CD8-positive, alpha-beta memory T cell (primary cell): Measurements from ENCODE around the gene BLOC1S3. TPM values are rescaled to one million over a fixed set of nuclear protein-coding genes. Genes with fewer than 3 reads are reported as not detected.
A peak's percentile ranks its signal among the peaks of the same experiment; 100 is the strongest.

Experiments used
- CTCF ChIA-PET: fragments of 350-600 bp; sonication (Branson Sonifier 250); formaldehyde crosslinking; loops from one replicate; lab custom pipeline; 2021; ENCODE audit warnings: antibody characterized with exemption; lab: Charles Lee
- POLR2A ChIA-PET: fragments of 350-600 bp; sonication (Branson Sonifier 250); formaldehyde crosslinking; loops from one replicate; lab custom pipeline; 2021; ENCODE audit warnings: antibody characterized with exemption; lab: Charles Lee
- DNase-seq, 5 donors: peaks; one replicate each; pipeline versions ENCODE4 v3.0.0 to v3.0.0-alpha.2; 2020 to 2022; ENCODE audit warnings: mixed read lengths in 1 of 5
- H3K27ac ChIP-seq: one replicate; pipeline ENCODE4 v1.7.0; 2013; ENCODE audit warnings: low read depth, mild to moderate bottlenecking, low read length, moderate library complexity
- H3K27me3 ChIP-seq: 2 replicates; pipeline ENCODE4 v1.7.0; 2013; ENCODE audit warnings: low read length, mild to moderate bottlenecking; ENCODE audit not compliant: insufficient read depth, poor library complexity, severe bottlenecking
- H3K36me3 ChIP-seq: 2 replicates; pipeline ENCODE4 v1.7.0; 2013; ENCODE audit warnings: mild to moderate bottlenecking, low read length, moderate library complexity; ENCODE audit not compliant: insufficient read depth
- H3K4me1 ChIP-seq: 2 replicates; pipeline ENCODE4 v1.7.0; 2013; ENCODE audit warnings: mild to moderate bottlenecking, low read length, moderate library complexity; ENCODE audit not compliant: insufficient read depth
- H3K4me3 ChIP-seq: 2 replicates; pipeline ENCODE4 v1.7.0; 2013; ENCODE audit warnings: mild to moderate bottlenecking, low read length
- H3K9me3 ChIP-seq: 2 replicates; pipeline ENCODE4 v1.7.0; 2013; ENCODE audit warnings: mild to moderate bottlenecking, low read length
- H3K27ac Mint-ChIP-seq, 8 donors: one replicate each; pipeline ENCODE4 v1.8.0; 2020 to 2021; ENCODE audit warnings: mixed read lengths in 8 of 8, mild to moderate bottlenecking in 6 of 8, inconsistent platforms in 3 of 8, moderate library complexity in 3 of 8
- H3K27me3 Mint-ChIP-seq, 2 donors: one replicate each; pipeline ENCODE4 v1.8.0; 2020 to 2021; ENCODE audit warnings: mixed read lengths in 2 of 2, mild to moderate bottlenecking in 1 of 2, moderate library complexity in 1 of 2
- H3K36me3 Mint-ChIP-seq, 3 donors: one replicate each; pipeline ENCODE4 v1.8.0; 2020 to 2021; ENCODE audit warnings: mixed read lengths in 3 of 3, inconsistent platforms in 1 of 3, mild to moderate bottlenecking in 1 of 3
- H3K4me1 Mint-ChIP-seq, 3 donors: one replicate each; pipeline ENCODE4 v1.8.0; 2020 to 2021; ENCODE audit warnings: mixed read lengths in 3 of 3, inconsistent platforms in 1 of 3, mild to moderate bottlenecking in 1 of 3
- H3K4me3 Mint-ChIP-seq, 7 donors: one replicate each; pipeline ENCODE4 v1.8.0; 2020 to 2021; ENCODE audit warnings: mixed read lengths in 7 of 7, mild to moderate bottlenecking in 6 of 7, moderate library complexity in 4 of 7, inconsistent platforms in 2 of 7
- H3K9me3 Mint-ChIP-seq, 5 donors: one replicate each; pipeline ENCODE4 v1.8.0; 2020 to 2022; ENCODE audit warnings: mixed read lengths in 5 of 5, mild to moderate bottlenecking in 3 of 5, moderate library complexity in 2 of 5, inconsistent platforms in 1 of 5
- polyA plus RNA-seq: library from polyadenylated mRNA; unstranded; fragments of 300-500 nt; fragmentation: Illumina TruSeq; gene quantifications from one replicate; pipeline ENCODE4 v1.2.3, GENCODE V29; 2021
- total RNA-seq, 2 experiments: library from RNA; stranded (reverse); gene quantifications; one replicate each; pipeline ENCODE4 v1.2.3, GENCODE V29; 2021

Gene BLOC1S3
- total and polyA plus RNA-seq, 3 experiments from 2014 or later = 12.4 to 19.9 (median 12.4) TPM

GRCh38 chr19:45161738-45162607, 16.6 kb upstream of the BLOC1S3 start:
- no peaks in the 10 kb centered on the region for H3K9me3 ChIP-seq
- Mint-ChIP-seq H3K4me1 (peaks cover 8 to 22% (median 17%) of the 10 kb centered on the region in 3 donors), H3K36me3 (peaks cover 0 to 1% (median 0%) of the 10 kb centered on the region in 3 donors), H3K27me3 (peaks cover 3 to 7% of the 10 kb centered on the region in 2 donors), H3K4me3 (no peak overlapping the region), H3K27ac (no peak overlapping the region), H3K9me3 (no peaks in the 10 kb centered on the region)
- CTCF ChIA-PET = no interaction called here
- no peaks in the 10 kb centered on the region for H3K36me3 ChIP-seq
- no peak overlapping the region for H3K27ac ChIP-seq
- no peak overlapping the region for H3K4me3 ChIP-seq
- no peaks in the 10 kb centered on the region for H3K27me3 ChIP-seq
- H3K4me1 ChIP-seq = peaks cover 18% of the 10 kb centered on the region
- DNase-seq = no peak
- POLR2A ChIA-PET = no interaction called here

GRCh38 chr19:45162608-45163143, 15.9 kb upstream of the BLOC1S3 start:
- ChIA-PET POLR2A (no interaction called here), CTCF (no interaction called here)
- no peak for DNase-seq
- H3K27ac Mint-ChIP-seq = no peak overlapping the region
- H3K4me3 Mint-ChIP-seq = no peak overlapping the region
- no peak overlapping the region for H3K27ac ChIP-seq
- no peak overlapping the region for H3K4me3 ChIP-seq
- H3K9me3 Mint-ChIP-seq = no peaks in the 10 kb centered on the region
- H3K4me1 ChIP-seq = peaks cover 18% of the 10 kb centered on the region
- H3K4me1 Mint-ChIP-seq = peaks cover 8 to 25% (median 17%) of the 10 kb centered on the region in 3 donors
- no peaks in the 10 kb centered on the region for H3K9me3 ChIP-seq
- no peaks in the 10 kb centered on the region for H3K36me3 ChIP-seq
- peaks cover 0 to 4% (median 0%) of the 10 kb centered on the region in 3 donors for H3K36me3 Mint-ChIP-seq
- no peaks in the 10 kb centered on the region for H3K27me3 ChIP-seq
- H3K27me3 Mint-ChIP-seq = peaks cover 2 to 3% of the 10 kb centered on the region in 2 donors

GRCh38 chr19:45163156-45163555, 15.4 kb upstream of the BLOC1S3 start:
- Histone ChIP-seq H3K4me3 (no peak overlapping the region), H3K9me3 (no peaks in the 10 kb centered on the region), H3K27ac (no peak overlapping the region), H3K4me1 (peaks cover 18% of the 10 kb centered on the region), H3K36me3 (no peaks in the 10 kb centered on the region), H3K27me3 (no peaks in the 10 kb centered on the region)
- Mint-ChIP-seq H3K27me3 (peaks cover 0 to 2% of the 10 kb centered on the region in 2 donors), H3K9me3 (no peaks in the 10 kb centered on the region), H3K4me3 (no peak overlapping the region), H3K36me3 (peaks cover 0 to 4% (median 0%) of the 10 kb centered on the region in 3 donors), H3K4me1 (peaks cover 8 to 25% (median 17%) of the 10 kb centered on the region in 3 donors), H3K27ac (no peak overlapping the region)
- ChIA-PET POLR2A (no interaction called here), CTCF (no interaction called here)
- DNase-seq = no peak

GRCh38 chr19:45163751-45164460, 14.7 kb upstream of the BLOC1S3 start:
- Histone ChIP-seq H3K9me3 (no peaks in the 10 kb centered on the region), H3K4me3 (no peak overlapping the region), H3K36me3 (no peaks in the 10 kb centered on the region), H3K4me1 (peaks cover 23% of the 10 kb centered on the region), H3K27ac (no peak overlapping the region), H3K27me3 (no peaks in the 10 kb centered on the region)
- Mint-ChIP-seq H3K4me3 (peak overlapping the region in 4 of 7 donors; percentile 14 to 70 (median 25)), H3K27me3 (peaks cover 0 to 2% of the 10 kb centered on the region in 2 donors), H3K36me3 (peaks cover 0 to 4% (median 0%) of the 10 kb centered on the region in 3 donors), H3K27ac (peak overlapping the region; percentile 21 to 91 (median 77)), H3K9me3 (no peaks in the 10 kb centered on the region), H3K4me1 (peaks cover 9 to 27% (median 18%) of the 10 kb centered on the region in 3 donors)
- no peak for DNase-seq
- CTCF ChIA-PET = interaction anchor here (1.2 to 1.7 kb wide), 2 partner anchors 14 to 38 kb away, joined by 5 to 6 read pairs; partner anchors contain the start of genes BLOC1S3 and TRAPPC6A
- POLR2A ChIA-PET = interaction anchor here (0.8 to 0.9 kb wide), 2 partner anchors 10 to 15 kb away, joined by 4 to 5 read pairs; partner anchors contain the start of genes BLOC1S3 and TRAPPC6A

- Histone ChIP-seq H3K4me1 (peaks cover 31% of the 10 kb centered on the region), H3K27ac (no peak overlapping the region), H3K36me3 (no peaks in the 10 kb centered on the region), H3K9me3 (no peaks in the 10 kb centered on the region), H3K27me3 (no peaks in the 10 kb centered on the region), H3K4me3 (no peak overlapping the region)
- ChIA-PET POLR2A (interaction anchor here (0.8 to 0.9 kb wide), 2 partner anchors 10 to 14 kb away, joined by 4 to 5 read pairs; partner anchors contain the start of genes BLOC1S3 and TRAPPC6A), CTCF (interaction anchor here (1.2 to 1.7 kb wide), 2 partner anchors 13 to 39 kb away, joined by 5 to 6 read pairs; partner anchors contain the start of genes BLOC1S3 and TRAPPC6A)
- peak overlapping the region in 6 of 8 donors; percentile 21 to 89 (median 77) for H3K27ac Mint-ChIP-seq
- peaks cover 0 to 2% of the 10 kb centered on the region in 2 donors for H3K27me3 Mint-ChIP-seq
- H3K36me3 Mint-ChIP-seq = peaks cover 0 to 4% (median 0%) of the 10 kb centered on the region in 3 donors
- DNase-seq = peak; percentile 27 to 66 (median 48)
- H3K4me3 Mint-ChIP-seq = peak overlapping the region in 3 of 7 donors; percentile 14 to 44 (median 15)
- peaks cover 14 to 35% (median 19%) of the 10 kb centered on the region in 3 donors for H3K4me1 Mint-ChIP-seq
- H3K9me3 Mint-ChIP-seq = no peaks in the 10 kb centered on the region
These were observed 13.8 kb upstream of the BLOC1S3 start for GRCh38 chr19:45164577-45165335.

- DNase-seq = no peak
- CTCF ChIA-PET = interaction anchor here (1.7 kb wide), 1 partner anchor 13 kb away, joined by 10 read pairs; no protein-coding TSS in a partner anchor
- Histone ChIP-seq H3K27me3 (no peaks in the 10 kb centered on the region), H3K4me3 (no peak overlapping the region), H3K27ac (no peak overlapping the region), H3K9me3 (no peaks in the 10 kb centered on the region), H3K4me1 (peaks cover 52% of the 10 kb centered on the region), H3K36me3 (no peaks in the 10 kb centered on the region)
- H3K36me3 Mint-ChIP-seq = peaks cover 0 to 4% (median 0%) of the 10 kb centered on the region in 3 donors
- no peak overlapping the region for H3K4me3 Mint-ChIP-seq
- H3K9me3 Mint-ChIP-seq = no peaks in the 10 kb centered on the region
- no peaks in the 10 kb centered on the region for H3K27me3 Mint-ChIP-seq
- H3K4me1 Mint-ChIP-seq = peaks cover 31 to 54% (median 34%) of the 10 kb centered on the region in 3 donors
- POLR2A ChIA-PET = no interaction called here
- peak overlapping the region in 3 of 8 donors; percentile 14 to 79 (median 52) for H3K27ac Mint-ChIP-seq
These were observed 11.8 kb upstream of the BLOC1S3 start for GRCh38 chr19:45166723-45167252.
